Renal cortex interstitium (tissue), 11 donors: ENCODE measurements around the gene TSPAN9. TPM values are rescaled to one million over a fixed set of nuclear protein-coding genes. Genes with fewer than 3 reads are reported as not detected.

Experiments used
- DNase-seq, 11 donors: peaks; one replicate each; pipeline ENCODE4 v3.0.0-alpha.2; 2013; ENCODE audit warnings: low read depth in 9 of 11, low spot score in 4 of 11; ENCODE audit errors: extremely low read depth in 1 of 11
- polyA plus RNA-seq, 3 donors: library from polyadenylated mRNA; unstranded; fragments of 120-200 nt; gene quantifications; one replicate each; pipeline ENCODE4 v1.2.1, GENCODE V29; 2013; ENCODE audit not compliant: insufficient read length in 3 of 3

The TSPAN9 gene
- polyA plus RNA-seq, 3 donors, result 78.2 to 90.6 (median 83.2) TPM

GRCh38 chr12:3243376-3244084 lies 166.4 kb downstream of the TSPAN9 start:
- no peak for DNase-seq

- no peak for DNase-seq
Observed at GRCh38 chr12:3244219-3244750, 167.1 kb downstream of the TSPAN9 start.

- DNase-seq, result no peak
Observed at GRCh38 chr12:3246253-3246652, 169.1 kb downstream of the TSPAN9 start.

- DNase-seq, result no peak
Observed at GRCh38 chr12:3247077-3247476, 169.9 kb downstream of the TSPAN9 start.

GRCh38 chr12:3247629-3248161 lies 170.5 kb downstream of the TSPAN9 start:
- no peak for DNase-seq

GRCh38 chr12:3249081-3249800 lies 172.1 kb downstream of the TSPAN9 start:
- no peak for DNase-seq

GRCh38 chr12:3250034-3250433 lies 172.9 kb downstream of the TSPAN9 start:
- DNase-seq, result no peak

- DNase-seq, result no peak
Observed at GRCh38 chr12:3250576-3250975, 173.4 kb downstream of the TSPAN9 start.

- no peak for DNase-seq
Observed at GRCh38 chr12:3251067-3251466, 173.9 kb downstream of the TSPAN9 start.

- DNase-seq, result no peak
Observed at GRCh38 chr12:3251691-3252090, 174.5 kb downstream of the TSPAN9 start.

- DNase-seq, result peak in 10 of 11 donors; percentile 62 to 88 (median 72)
Observed at GRCh38 chr12:3252450-3252891, 175.3 kb downstream of the TSPAN9 start.

GRCh38 chr12:3253682-3254275 lies 176.6 kb downstream of the TSPAN9 start:
- DNase-seq, result no peak

GRCh38 chr12:3255057-3255456 lies 177.9 kb downstream of the TSPAN9 start:
- no peak for DNase-seq

- DNase-seq, result no peak
Observed at GRCh38 chr12:3256103-3256631, 179.0 kb downstream of the TSPAN9 start.

GRCh38 chr12:3257411-3257810 lies 180.2 kb downstream of the TSPAN9 start:
- DNase-seq, result no peak

GRCh38 chr12:3259973-3260372 lies 182.8 kb downstream of the TSPAN9 start:
- no peak for DNase-seq

GRCh38 chr12:3261782-3262359 lies 184.7 kb downstream of the TSPAN9 start:
- no peak for DNase-seq

GRCh38 chr12:3262470-3262869 lies 185.3 kb downstream of the TSPAN9 start:
- peak in 4 of 11 donors; percentile 30 to 68 (median 48) for DNase-seq

- DNase-seq, result no peak
Observed at GRCh38 chr12:3263282-3263681, 186.1 kb downstream of the TSPAN9 start.
